ENCODE data around the gene IGIP.

- TF ChIP-seq CTCF (IDR thresholded peaks at IDR 0.05; ENCODE audit: borderline replicate concordance, extremely low read depth, low read length, poor library complexity, severe bottlenecking) (no peak), EZH2 (IDR thresholded peaks at IDR 0.05; ENCODE audit: borderline replicate concordance, low read depth, low read length, severe bottlenecking) (no peak)
These were observed 12.5 kb upstream of the IGIP start for GRCh38 chr5:140113180-140113698.
